Neural cell (in vitro differentiated cells): ENCODE measurements around the gene MUC5B. TPM values are rescaled to one million over a fixed set of nuclear protein-coding genes. Genes with fewer than 3 reads are reported as not detected.

Source experiments
- H2AFZ ChIP-seq: fragments of 200-600, 300-800 bp; sonication (generic), shearing (Covaris generic); 2 replicates; pipeline ENCODE4 v1.6.0; 2014; ENCODE audit warnings: low read depth, mild to moderate bottlenecking, antibody characterized with exemption, low read length, moderate library complexity
- H3F3A ChIP-seq: fragments of 200-600 bp; shearing (Covaris generic); 2 replicates; pipeline ENCODE4 v1.6.1; 2016; ENCODE audit warnings: mild to moderate bottlenecking, moderate library complexity, mixed read lengths, antibody characterized with exemption, low read length; ENCODE audit not compliant: insufficient read depth, poor library complexity, severe bottlenecking
- H3K27ac ChIP-seq: fragments of 200-600, 300-800 bp; sonication (generic), shearing (Covaris generic); 2 replicates; pipeline ENCODE4 v1.5.1; 2014; ENCODE audit warnings: mild to moderate bottlenecking, low read length, moderate library complexity
- H3K27me3 ChIP-seq: fragments of 300-800, 200-600 bp; sonication (generic), shearing (Covaris generic); 2 replicates; pipeline ENCODE4 v1.6.0; 2014; ENCODE audit warnings: mild to moderate bottlenecking, low read depth, low read length, moderate library complexity; ENCODE audit not compliant: insufficient read depth
- H3K36me3 ChIP-seq: fragments of 300-800, 200-600 bp; sonication (generic), shearing (Covaris generic); 2 replicates; pipeline ENCODE4 v1.5.1; 2014; ENCODE audit warnings: mild to moderate bottlenecking, antibody characterized with exemption, low read length, moderate library complexity; ENCODE audit not compliant: insufficient read depth
- H3K4me2 ChIP-seq: fragments of 300-800, 200-600 bp; sonication (generic), shearing (Covaris generic); 2 replicates; pipeline ENCODE4 v1.6.0; 2014; ENCODE audit warnings: mild to moderate bottlenecking, low read length
- H3K4me3 ChIP-seq: fragments of 300-800, 200-600 bp; sonication (generic), shearing (Covaris generic); 2 replicates; pipeline ENCODE4 v1.5.1; 2014; ENCODE audit warnings: mild to moderate bottlenecking, low read length, moderate library complexity
- H3K79me2 ChIP-seq: fragments of 200-600 bp; shearing (Covaris generic); replicated peaks from 2 replicates; pipeline ENCODE4 v1.6.0; 2014; ENCODE audit warnings: mild to moderate bottlenecking, low read length, moderate library complexity; ENCODE audit not compliant: insufficient read depth
- H3K9ac ChIP-seq: fragments of 300-800, 200-600 bp; sonication (generic), shearing (Covaris generic); 2 replicates; pipeline ENCODE4 v1.6.1; 2016; ENCODE audit warnings: mild to moderate bottlenecking, low read length, mixed read lengths
- H3K9me2 ChIP-seq: fragments of 200-600 bp; shearing (Covaris generic); 2 replicates; pipeline ENCODE4 v1.6.1; 2016; ENCODE audit warnings: mild to moderate bottlenecking, low read length, mixed read lengths; ENCODE audit not compliant: insufficient read depth
- H3K9me3 ChIP-seq: fragments of 200-600, 300-800 bp; sonication (generic), shearing (Covaris generic); 2 replicates; pipeline ENCODE4 v1.6.1; 2016; ENCODE audit warnings: mild to moderate bottlenecking, mixed run types, low read length, moderate library complexity, mixed read lengths
- H4K20me1 ChIP-seq: fragments of 200-600 bp; shearing (Covaris generic); 2 replicates; pipeline ENCODE4 v1.6.1; 2016; ENCODE audit warnings: mild to moderate bottlenecking, mixed run types; ENCODE audit not compliant: insufficient read depth
- EP300 ChIP-seq: fragments of 450-650 bp; conservative IDR thresholded peaks from 2 replicates; pipeline ENCODE4 v1.6.1; 2014; ENCODE audit warnings: antibody characterized with exemption, mild to moderate bottlenecking, moderate library complexity; ENCODE audit not compliant: poor library complexity, severe bottlenecking
- EZH2 ChIP-seq: fragments of 200-600, 300-800 bp; shearing (Covaris generic), sonication (generic); IDR thresholded peaks from 2 replicates; pipeline ENCODE4 v1.6.1; 2014; ENCODE audit warnings: antibody characterized with exemption, low read length, borderline replicate concordance, mild to moderate bottlenecking; ENCODE audit not compliant: insufficient read depth, poor library complexity, severe bottlenecking
- MXI1 ChIP-seq: fragments of 450-650 bp; conservative IDR thresholded peaks from 2 replicates; pipeline ENCODE4 v1.6.1; 2014; ENCODE audit warnings: antibody characterized with exemption, mild to moderate bottlenecking; ENCODE audit not compliant: poor library complexity, severe bottlenecking
- POLR2AphosphoS5 ChIP-seq: IDR thresholded peaks from 2 replicates; pipeline ENCODE4 v1.6.1; 2012
- RAD21 ChIP-seq: fragments of 450-650 bp; conservative IDR thresholded peaks from 2 replicates; pipeline ENCODE4 v1.6.1; 2014; ENCODE audit warnings: antibody characterized with exemption, mild to moderate bottlenecking, moderate library complexity
- REST ChIP-seq: IDR thresholded peaks from 2 replicates; pipeline ENCODE4 v1.6.1; 2012; ENCODE audit warnings: borderline replicate concordance
- SMC3 ChIP-seq: fragments of 450-650 bp; conservative IDR thresholded peaks from 2 replicates; pipeline ENCODE4 v1.6.1; 2014; ENCODE audit warnings: antibody characterized with exemption, mild to moderate bottlenecking, moderate library complexity; ENCODE audit not compliant: poor library complexity
- TAF1 ChIP-seq: IDR thresholded peaks from 2 replicates; pipeline ENCODE4 v1.6.1; 2012; ENCODE audit warnings: low read depth
- polyA plus RNA-seq: library from polyadenylated mRNA; depleted of rRNA; stranded (reverse); fragments of >200 nt; gene quantifications from 2 replicates; pipeline ENCODE4 v1.2.3, GENCODE V29; 2014
- TF ChIP-seq, protein P1 (sequence below): fragments of 450-650 bp; IDR thresholded peaks from 2 replicates; pipeline ENCODE4 v1.5.1; 2014; ENCODE audit warnings: antibody characterized with exemption, mild to moderate bottlenecking, moderate library complexity; ENCODE audit not compliant: poor library complexity, severe bottlenecking

MUC5B gene
- polyA plus RNA-seq, 1 donor from 2014 or later, result not detected

DNA sequence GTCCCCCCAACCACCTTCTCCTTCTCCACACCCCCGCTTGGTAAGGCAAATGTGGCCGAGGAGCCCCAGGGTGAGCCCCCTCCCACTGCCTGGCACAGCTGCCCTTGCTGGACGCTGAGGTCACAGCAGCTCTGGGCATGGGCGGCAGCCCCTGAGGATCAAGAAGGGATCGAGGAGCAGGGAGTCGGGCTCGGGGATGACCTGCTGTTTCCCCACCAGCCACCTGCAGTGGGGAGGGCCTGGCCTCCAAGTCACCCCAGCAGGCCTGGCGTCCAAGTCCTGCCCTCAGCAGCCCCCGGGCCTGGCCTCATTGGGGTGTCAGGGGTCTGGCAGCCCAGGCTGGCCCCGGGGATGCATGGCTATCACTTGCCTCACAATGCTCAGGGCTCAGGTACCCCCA is 41.4 kb upstream of the MUC5B start:
- Histone ChIP-seq H3F3A (no peaks in the 10 kb centered on the region), H3K9me3 (no peaks in the 10 kb centered on the region), H3K36me3 (no peaks in the 10 kb centered on the region), H3K27me3 (no peaks in the 10 kb centered on the region), H3K27ac (no peak overlapping the region), H3K79me2 (no peaks in the 10 kb centered on the region), H3K4me3 (no peak overlapping the region), H3K4me2 (no peak overlapping the region), H3K9me2 (no peaks in the 10 kb centered on the region), H2AFZ (no peak overlapping the region), H3K9ac (no peak overlapping the region), H4K20me1 (no peaks in the 10 kb centered on the region)
- TF ChIP-seq EP300 (no peak), SMC3 (no peak), RAD21 (no peak), TAF1 (no peak), REST (no peak), MXI1 (no peak), POLR2AphosphoS5 (no peak), EZH2 (no peak)
- TF ChIP-seq, protein P1, sequence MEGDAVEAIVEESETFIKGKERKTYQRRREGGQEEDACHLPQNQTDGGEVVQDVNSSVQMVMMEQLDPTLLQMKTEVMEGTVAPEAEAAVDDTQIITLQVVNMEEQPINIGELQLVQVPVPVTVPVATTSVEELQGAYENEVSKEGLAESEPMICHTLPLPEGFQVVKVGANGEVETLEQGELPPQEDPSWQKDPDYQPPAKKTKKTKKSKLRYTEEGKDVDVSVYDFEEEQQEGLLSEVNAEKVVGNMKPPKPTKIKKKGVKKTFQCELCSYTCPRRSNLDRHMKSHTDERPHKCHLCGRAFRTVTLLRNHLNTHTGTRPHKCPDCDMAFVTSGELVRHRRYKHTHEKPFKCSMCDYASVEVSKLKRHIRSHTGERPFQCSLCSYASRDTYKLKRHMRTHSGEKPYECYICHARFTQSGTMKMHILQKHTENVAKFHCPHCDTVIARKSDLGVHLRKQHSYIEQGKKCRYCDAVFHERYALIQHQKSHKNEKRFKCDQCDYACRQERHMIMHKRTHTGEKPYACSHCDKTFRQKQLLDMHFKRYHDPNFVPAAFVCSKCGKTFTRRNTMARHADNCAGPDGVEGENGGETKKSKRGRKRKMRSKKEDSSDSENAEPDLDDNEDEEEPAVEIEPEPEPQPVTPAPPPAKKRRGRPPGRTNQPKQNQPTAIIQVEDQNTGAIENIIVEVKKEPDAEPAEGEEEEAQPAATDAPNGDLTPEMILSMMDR, result no peak

GRCh38 chr11:1181853-1182535 is 40.9 kb upstream of the MUC5B start:
- no peaks in the 10 kb centered on the region for H3K36me3 ChIP-seq

More at GRCh38 chr11:1181853-1182535, 40.9 kb upstream of the MUC5B start:
- H3K27me3 ChIP-seq, result no peaks in the 10 kb centered on the region
- no peak overlapping the region for H3K9ac ChIP-seq
- no peak overlapping the region for H3K4me3 ChIP-seq
- H3F3A ChIP-seq, result no peaks in the 10 kb centered on the region
- H2AFZ ChIP-seq, result no peak overlapping the region
- no peak overlapping the region for H3K27ac ChIP-seq
- no peak overlapping the region for H3K4me2 ChIP-seq
- H3K9me3 ChIP-seq, result no peaks in the 10 kb centered on the region
- TF ChIP-seq RAD21 (no peak), MXI1 (no peak), EP300 (no peak), SMC3 (no peak), TAF1 (no peak), EZH2 (no peak), REST (no peak)
- H3K79me2 ChIP-seq, result no peaks in the 10 kb centered on the region
- no peaks in the 10 kb centered on the region for H3K9me2 ChIP-seq
- no peaks in the 10 kb centered on the region for H4K20me1 ChIP-seq
